Measurements from ENCODE around the gene HBZ. TPM values are rescaled to one million over a fixed set of nuclear protein-coding genes. Genes with fewer than 3 reads are reported as not detected.

Gene HBZ
- total RNA-seq, 1 experiment from 2014 or later = not detected

GRCh38 chr16:177981-178667 lies 25.7 kb downstream of the HBZ start:
- H3K4me3 ChIP-seq (replicated peaks in 1 of 2; ENCODE audit: low read depth in 1 of 2, low read length in 2 of 2) = no peak overlapping the region
- H3K9me2 ChIP-seq (ENCODE audit: insufficient read depth) = no peaks in the 10 kb centered on the region
- ChIA-PET POLR2A (no interaction called here), RAD21 (ENCODE audit: low non-redundant PET in 1 of 2, low total read pairs in 2 of 2, uncharacterized antibody in 2 of 2, unreplicated experiment in 2 of 2) (no interaction called here), CTCF (interaction anchor here (1.2 kb wide), 1 partner anchor 71 kb away, joined by 4 read pairs; no protein-coding TSS in a partner anchor)
- TF ChIP-seq RAD21 (IDR thresholded peaks at IDR 0.05; ENCODE audit: low read depth) (no peak), SIN3A (IDR thresholded peaks at IDR 0.05; ENCODE audit: low read depth) (no peak), JUND (IDR thresholded peaks at IDR 0.05) (no peak), CBX3 (IDR thresholded peaks at IDR 0.05; ENCODE audit: low read depth) (no peak)
- no peak overlapping the region for H3K9ac ChIP-seq (ENCODE audit: low read length)
- no peak overlapping the region for H2AFZ ChIP-seq (ENCODE audit: low read depth, low read length, poor library complexity, severe bottlenecking)
- no peak for DNase-seq (ENCODE audit: low read depth, low spot score)
- H3K4me1 ChIP-seq (ENCODE audit: control insufficient read depth in 1 of 2, insufficient read depth in 2 of 2, low read length in 2 of 2) = peaks cover 0 to 5% of the 10 kb centered on the region in 2 experiments; a peak in 1 of 4 replicates
- no peaks in the 10 kb centered on the region for H3K79me2 ChIP-seq (ENCODE audit: insufficient read depth, low read length)
- H3K4me2 ChIP-seq (ENCODE audit: low read length) = no peak overlapping the region
- no peaks in the 10 kb centered on the region for H3K9me3 ChIP-seq (ENCODE audit: control insufficient read depth in 1 of 2, insufficient read depth in 1 of 2, low read depth in 1 of 2, low read length in 2 of 2)
- H3K36me3 ChIP-seq (ENCODE audit: control insufficient read depth in 1 of 2, insufficient read depth in 2 of 2, low read length in 2 of 2) = no peaks in the 10 kb centered on the region
- no peak overlapping the region for H3K27ac ChIP-seq (ENCODE audit: low read depth, low read length)
- H3K27me3 ChIP-seq (ENCODE audit: insufficient read depth, low read length) = no peaks in the 10 kb centered on the region
- no TSS peak for BruUV-seq (replicated peaks)
- intact Hi-C loops (cut with micrococcal nuclease) = no loop called here
- H4K20me1 ChIP-seq (ENCODE audit: insufficient read depth) = no peaks in the 10 kb centered on the region
- no peak for ATAC-seq

GRCh38 chr16:178668-179015 lies 26.2 kb downstream of the HBZ start:
- RAD21 ChIA-PET (ENCODE audit: low non-redundant PET in 1 of 2, low total read pairs in 2 of 2, uncharacterized antibody in 2 of 2, unreplicated experiment in 2 of 2) = no interaction called here
- no peaks in the 10 kb centered on the region for H3K27me3 ChIP-seq (ENCODE audit: insufficient read depth, low read length)

More at GRCh38 chr16:178668-179015, 26.2 kb downstream of the HBZ start:
- no peak for ATAC-seq
- no peak overlapping the region for H3K27ac ChIP-seq (ENCODE audit: low read depth, low read length)
- TF ChIP-seq CTCF (IDR thresholded peaks at IDR 0.05 in 2 of 3, conservative IDR thresholded peaks at IDR 0.05 in 1 of 3; ENCODE audit: borderline replicate concordance in 1 of 3, insufficient read depth in 1 of 3, low read depth in 2 of 3, low read length in 2 of 3) = no peak
- 0 out of 2 replicates have a peak, but pooled peaks have one; percentile 21 for TF ChIP-seq FOSL1 (IDR thresholded peaks at IDR 0.05; ENCODE audit: low read depth)
- ChIA-PET CTCF (interaction anchor here (1.2 kb wide), 1 partner anchor 72 kb away, joined by 4 read pairs; no protein-coding TSS in a partner anchor), POLR2A (no interaction called here)
- DNase-seq (ENCODE audit: low read depth, low spot score) = no peak
- no peak overlapping the region for H3K9ac ChIP-seq (ENCODE audit: low read length)
- no peaks in the 10 kb centered on the region for H3K9me2 ChIP-seq (ENCODE audit: insufficient read depth)
- H3K4me1 ChIP-seq (ENCODE audit: control insufficient read depth in 1 of 2, insufficient read depth in 2 of 2, low read length in 2 of 2) = peaks cover 0 to 5% of the 10 kb centered on the region in 2 experiments; a peak in 1 of 4 replicates
- H2AFZ ChIP-seq (ENCODE audit: low read depth, low read length, poor library complexity, severe bottlenecking) = no peak overlapping the region
- no peaks in the 10 kb centered on the region for H3K36me3 ChIP-seq (ENCODE audit: control insufficient read depth in 1 of 2, insufficient read depth in 2 of 2, low read length in 2 of 2)
- H4K20me1 ChIP-seq (ENCODE audit: insufficient read depth) = no peaks in the 10 kb centered on the region
- intact Hi-C loops (cut with micrococcal nuclease) = no loop called here
- H3K4me3 ChIP-seq (replicated peaks in 1 of 2; ENCODE audit: low read depth in 1 of 2, low read length in 2 of 2) = no peak overlapping the region
- no peak overlapping the region for H3K4me2 ChIP-seq (ENCODE audit: low read length)
- BruUV-seq (replicated peaks) = no TSS peak
- H3K79me2 ChIP-seq (ENCODE audit: insufficient read depth, low read length) = no peaks in the 10 kb centered on the region
- no peaks in the 10 kb centered on the region for H3K9me3 ChIP-seq (ENCODE audit: control insufficient read depth in 1 of 2, insufficient read depth in 1 of 2, low read depth in 1 of 2, low read length in 2 of 2)

All from HCT116 (cell line).